SK-N-SH (cell line): ENCODE data around the gene SSTR4. TPM values are rescaled to one million over a fixed set of nuclear protein-coding genes. Genes with fewer than 3 reads are reported as not detected.

Experiments
- CTCF ChIA-PET: fragments of 300-600, 350-600 bp; formaldehyde crosslinking; extraction: SDS; loops from one replicate; lab custom pipeline; 2021; lab: Yijun Ruan, JAX
- POLR2A ChIA-PET: fragments of 350-600 bp; sonication (Branson Sonifier 250); formaldehyde crosslinking; extraction: SDS; loops from one replicate; lab custom pipeline; 2020; ENCODE audit warnings: antibody characterized with exemption, inconsistent platforms; lab: Yijun Ruan, JAX
- DNase-seq: peaks from one replicate; pipeline ENCODE4 v3.0.0; 2012
- H2AFZ ChIP-seq: fragments of 200-600 bp; sonication (generic); 2 replicates; pipeline ENCODE4 v1.8.1; 2016; ENCODE audit warnings: antibody characterized with exemption, mild to moderate bottlenecking, low read depth
- H3F3A ChIP-seq: fragments of 200-600 bp; sonication (generic); replicated peaks from 2 replicates; pipeline ENCODE3; 2016; ENCODE audit warnings: antibody characterized with exemption, mild to moderate bottlenecking; ENCODE audit not compliant: insufficient read depth
- H3K27ac ChIP-seq, 2 experiments: fragments of 200-500 bp in 1 of 2; fragments of 200-600 bp in 1 of 2; sonication (Bioruptor generic) in 1 of 2; sonication (generic), shearing (Covaris generic) in 1 of 2; 2 replicates each; pipeline versions ENCODE4 v1.5.1 to v1.6.1; 2014 to 2016; ENCODE audit warnings: low read depth in 2 of 2, inconsistent platforms in 1 of 2, low read length in 1 of 2, mild to moderate bottlenecking in 1 of 2, mixed read lengths in 1 of 2
- H3K27me3 ChIP-seq: fragments of 200-600 bp; sonication (generic), shearing (Covaris generic); 2 replicates; pipeline ENCODE4 v1.6.1; 2016; ENCODE audit warnings: mixed run types; ENCODE audit not compliant: insufficient read depth
- H3K36me3 ChIP-seq, 2 experiments: fragments of 200-500 bp in 1 of 2; fragments of 200-600 bp in 1 of 2; sonication (Bioruptor generic) in 1 of 2; sonication (generic) in 1 of 2; replicated peaks in 1 of 2; 2 replicates each; pipeline versions ENCODE3 to v1.5.1; 2014 to 2016; ENCODE audit warnings: low read length in 1 of 2, mild to moderate bottlenecking in 1 of 2; ENCODE audit not compliant: insufficient read depth in 2 of 2, control insufficient read depth in 1 of 2
- H3K4me1 ChIP-seq, 2 experiments: fragments of 200-500 bp in 1 of 2; fragments of 200-600 bp in 1 of 2; sonication (Bioruptor generic) in 1 of 2; sonication (generic), shearing (Covaris generic) in 1 of 2; 2 replicates each; pipeline versions ENCODE4 v1.5.1 to v1.6.1; 2014 to 2016; ENCODE audit warnings: low read depth in 1 of 2, low read length in 1 of 2, mixed run types in 1 of 2; ENCODE audit not compliant: insufficient read depth in 2 of 2, control insufficient read depth in 1 of 2
- H3K4me2 ChIP-seq: fragments of 200-600 bp; sonication (generic), shearing (Covaris generic); 2 replicates; pipeline ENCODE4 v1.6.1; 2017; ENCODE audit warnings: mixed run types
- H3K4me3 ChIP-seq, 2 experiments: fragments of 200-500 bp in 1 of 2; fragments of 200-600 bp in 1 of 2; sonication (Bioruptor generic) in 1 of 2; sonication (generic), shearing (Covaris generic) in 1 of 2; 2 replicates each; pipeline versions ENCODE4 v1.5.1 to v1.8.1; 2014 to 2016; ENCODE audit warnings: low read depth in 2 of 2, inconsistent platforms in 1 of 2, low read length in 1 of 2, mild to moderate bottlenecking in 1 of 2, mixed read lengths in 1 of 2, moderate library complexity in 1 of 2
- H3K79me2 ChIP-seq: fragments of 200-600 bp; sonication (generic); 2 replicates; pipeline ENCODE4 v1.8.1; 2017; ENCODE audit warnings: mild to moderate bottlenecking; ENCODE audit not compliant: insufficient read depth
- H3K9ac ChIP-seq: fragments of 200-600 bp; sonication (generic); 2 replicates; pipeline ENCODE4 v1.6.1; 2017; ENCODE audit warnings: mixed run types
- H3K9me2 ChIP-seq: fragments of 200-600 bp; sonication (generic); 2 replicates; pipeline ENCODE4 v1.6.1; 2017; ENCODE audit warnings: mixed run types
- H3K9me3 ChIP-seq: fragments of 200-600 bp; sonication (generic); 2 replicates; pipeline ENCODE4 v1.6.1; 2017; ENCODE audit warnings: mixed run types, mild to moderate bottlenecking, moderate library complexity
- H4K20me1 ChIP-seq: fragments of 200-600 bp; sonication (generic); 2 replicates; pipeline ENCODE4 v1.6.1; 2017; ENCODE audit warnings: mild to moderate bottlenecking, mixed run types; ENCODE audit not compliant: insufficient read depth
- CTCF ChIP-seq: fragments of 200-600 bp; sonication (generic); IDR thresholded peaks from 2 replicates; pipeline ENCODE4 v1.6.1; 2017; ENCODE audit warnings: antibody characterized with exemption, mild to moderate bottlenecking, moderate library complexity
- EZH2phosphoT487 ChIP-seq: fragments of 200-600 bp; sonication (generic); IDR thresholded peaks from 2 replicates; pipeline ENCODE4 v1.6.1; 2017; ENCODE audit warnings: low read depth, mixed run types, mild to moderate bottlenecking, antibody characterized with exemption, moderate library complexity, borderline replicate concordance
- FOSL2 ChIP-seq: IDR thresholded peaks from 2 replicates; pipeline ENCODE4 v1.4.0; 2012; ENCODE audit warnings: low read depth, mild to moderate bottlenecking, moderate library complexity, borderline replicate concordance
- FOXJ3 ChIP-seq: sonication (generic); formaldehyde crosslinking; IDR thresholded peaks from 2 replicates; pipeline ENCODE4 v1.5.1; 2020; ENCODE audit warnings: mild to moderate bottlenecking, missing genetic modification reagents
- GABPA ChIP-seq: IDR thresholded peaks from 2 replicates; pipeline ENCODE4 v1.4.0; 2012; ENCODE audit warnings: low read depth, mild to moderate bottlenecking
- GATA2 ChIP-seq: sonication (generic); formaldehyde crosslinking; IDR thresholded peaks from 2 replicates; pipeline ENCODE4 v1.5.0; 2020; ENCODE audit warnings: mild to moderate bottlenecking, missing genetic modification reagents
- JUND ChIP-seq: IDR thresholded peaks from 2 replicates; pipeline ENCODE4 v1.4.0; 2012
- MAX ChIP-seq: IDR thresholded peaks from 2 replicates; pipeline ENCODE4 v1.4.0; 2012; ENCODE audit warnings: low read depth
- MXI1 ChIP-seq: IDR thresholded peaks from 2 replicates; pipeline ENCODE4 v1.6.1; 2012; ENCODE audit warnings: mild to moderate bottlenecking, low read depth, low read length, improper control_type of control experiment
- NRF1 ChIP-seq: IDR thresholded peaks from 2 replicates; pipeline ENCODE4 v1.6.1; 2012; ENCODE audit warnings: low read depth, mild to moderate bottlenecking, low read length
- PBX3 ChIP-seq: IDR thresholded peaks from 2 replicates; pipeline ENCODE4; 2012
- RCOR1 ChIP-seq: fragments of 150-350 bp; IDR thresholded peaks from 2 replicates; pipeline ENCODE4 v1.6.1; 2017; ENCODE audit warnings: antibody characterized with exemption, low read length
- REST ChIP-seq: IDR thresholded peaks from 2 replicates; pipeline ENCODE4 v1.6.1; 2012; ENCODE audit warnings: mild to moderate bottlenecking, low read depth, low read length, moderate library complexity
- USF2 ChIP-seq: fragments of 150-350 bp; IDR thresholded peaks from 2 replicates; pipeline ENCODE4 v1.6.1; 2017; ENCODE audit warnings: antibody characterized with exemption, low read length, low read depth, borderline replicate concordance
- YY1 ChIP-seq: IDR thresholded peaks from 2 replicates; pipeline ENCODE4 v1.4.0; 2012; ENCODE audit warnings: low read depth, mild to moderate bottlenecking
- ZBTB33 ChIP-seq: IDR thresholded peaks from 2 replicates; pipeline ENCODE4 v1.4.0; 2012; ENCODE audit warnings: low read depth, borderline replicate concordance
- WGBS: methylation state at CpG from one replicate; pipeline ENCODE4 v1.1.6; 2017; ENCODE audit warnings: low lambda C conversion rate; 5-methylcytosine and 5-hydroxymethylcytosine counted together
- polyA plus RNA-seq, 3 experiments: library from polyadenylated mRNA; depleted of rRNA; stranded (reverse); fragments of >200 nt; gene quantifications; 2 replicates each; pipeline ENCODE4 v1.2.3, GENCODE V29; 2012

Gene SSTR4
- polyA plus RNA-seq, 1 of the 3 experiments (the other 2 are of a cell fraction): not detected

GRCh38 chr20:23084282-23084844 is 49.3 kb downstream of the SSTR4 start (continued):
- TF ChIP-seq REST (no peak), RCOR1 (no peak), GABPA (no peak)

- H3K4me2 ChIP-seq: no peak overlapping the region
- POLR2A ChIA-PET: no interaction called here
- 36% methylated on average over 8 of the region's 24 CpGs for WGBS
- no peak overlapping the region for H2AFZ ChIP-seq
- no peaks in the 10 kb centered on the region for H3K9me3 ChIP-seq
- no peak for TF ChIP-seq MXI1
- no peak for TF ChIP-seq CTCF
- no peak for TF ChIP-seq ZBTB33
- TF ChIP-seq NRF1: no peak
- TF ChIP-seq EZH2phosphoT487: no peak
- TF ChIP-seq FOXJ3 (CRISPR knock-in tag): no peak
- TF ChIP-seq USF2: no peak
- no peak for TF ChIP-seq JUND
- TF ChIP-seq GATA2 (CRISPR knock-in tag): no peak
- TF ChIP-seq RCOR1: no peak
- TF ChIP-seq MAX: no peak
- no peak for TF ChIP-seq YY1
- TF ChIP-seq FOSL2: no peak
- no peak for TF ChIP-seq PBX3
- H4K20me1 ChIP-seq: no peaks in the 10 kb centered on the region
- peaks cover 56% of the 10 kb centered on the region for H3K27me3 ChIP-seq
- H3K27ac ChIP-seq: no peak overlapping the region
- H3K9me2 ChIP-seq: no peaks in the 10 kb centered on the region
- CTCF ChIA-PET: no interaction called here
- H3F3A ChIP-seq: no peaks in the 10 kb centered on the region
- no peak overlapping the region for H3K9ac ChIP-seq
- H3K4me1 ChIP-seq: no peaks in the 10 kb centered on the region
- no peak overlapping the region for H3K4me3 ChIP-seq
- H3K36me3 ChIP-seq: no peaks in the 10 kb centered on the region
- DNase-seq: no peak
- H3K79me2 ChIP-seq: no peaks in the 10 kb centered on the region
Observed at GRCh38 chr20:23084845-23085365, 49.8 kb downstream of the SSTR4 start.
